ENCODE results near the gene SELE. TPM values are rescaled to one million over a fixed set of nuclear protein-coding genes. Genes with fewer than 3 reads are reported as not detected.

SELE gene
- total RNA-seq, 1 experiment from 2014 or later: not detected

DNA sequence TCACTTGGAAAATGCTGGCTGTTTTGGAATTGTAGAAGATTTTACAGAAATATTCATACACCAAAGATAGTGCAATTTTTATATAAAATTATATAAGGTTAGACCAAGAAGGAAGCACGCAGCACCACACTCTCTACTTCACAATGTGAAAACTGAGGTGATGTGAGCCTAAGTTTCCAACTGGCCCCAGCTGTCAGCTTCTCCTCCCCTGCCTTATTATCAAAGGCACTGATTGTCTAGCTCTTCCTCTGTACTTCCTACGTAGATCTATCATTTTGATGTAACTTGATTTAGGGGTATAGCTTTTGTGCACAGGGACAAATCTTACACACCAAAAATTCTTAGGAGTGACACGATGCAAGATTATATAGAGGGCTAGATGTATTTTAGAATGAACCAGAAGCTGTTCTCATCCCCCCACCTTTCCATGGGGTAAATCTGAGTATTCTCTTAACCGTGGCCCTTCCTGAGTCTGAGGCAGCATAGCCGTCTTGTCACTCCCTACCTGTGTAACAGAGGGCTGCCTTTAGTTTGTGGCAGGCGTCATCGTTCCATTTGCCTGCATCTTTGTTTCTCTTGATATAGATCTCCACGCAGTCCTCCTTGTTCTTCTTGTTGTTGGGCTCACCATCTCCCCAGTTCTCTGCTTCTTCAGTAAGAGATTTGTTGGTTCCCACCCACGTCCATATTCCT, 25.8 kb downstream of the SELE start:
- DNase-seq (ENCODE audit: unreplicated experiment): no peak
- no TSS peak for BruUV-seq (replicated peaks)
- Mint-ChIP-seq H3K4me3 (ENCODE audit: unreplicated experiment) (no peak overlapping the region), H3K9me3 (ENCODE audit: unreplicated experiment) (no peaks in the 10 kb centered on the region), H3K27me3 (ENCODE audit: insufficient read depth, unreplicated experiment) (peaks cover 46% of the 10 kb centered on the region), H3K4me1 (ENCODE audit: insufficient read depth, unreplicated experiment) (peaks cover 7% of the 10 kb centered on the region), H3K36me3 (ENCODE audit: insufficient read depth, unreplicated experiment) (no peaks in the 10 kb centered on the region), H3K27ac (ENCODE audit: low read depth, unreplicated experiment) (no peak overlapping the region)
- ChIA-PET POLR2A (no interaction called here), CTCF (interaction anchor here (4.8 kb wide), 1 partner anchor 107 kb away, joined by 30 read pairs; no protein-coding TSS in a partner anchor)
- TF ChIP-seq, protein P1, sequence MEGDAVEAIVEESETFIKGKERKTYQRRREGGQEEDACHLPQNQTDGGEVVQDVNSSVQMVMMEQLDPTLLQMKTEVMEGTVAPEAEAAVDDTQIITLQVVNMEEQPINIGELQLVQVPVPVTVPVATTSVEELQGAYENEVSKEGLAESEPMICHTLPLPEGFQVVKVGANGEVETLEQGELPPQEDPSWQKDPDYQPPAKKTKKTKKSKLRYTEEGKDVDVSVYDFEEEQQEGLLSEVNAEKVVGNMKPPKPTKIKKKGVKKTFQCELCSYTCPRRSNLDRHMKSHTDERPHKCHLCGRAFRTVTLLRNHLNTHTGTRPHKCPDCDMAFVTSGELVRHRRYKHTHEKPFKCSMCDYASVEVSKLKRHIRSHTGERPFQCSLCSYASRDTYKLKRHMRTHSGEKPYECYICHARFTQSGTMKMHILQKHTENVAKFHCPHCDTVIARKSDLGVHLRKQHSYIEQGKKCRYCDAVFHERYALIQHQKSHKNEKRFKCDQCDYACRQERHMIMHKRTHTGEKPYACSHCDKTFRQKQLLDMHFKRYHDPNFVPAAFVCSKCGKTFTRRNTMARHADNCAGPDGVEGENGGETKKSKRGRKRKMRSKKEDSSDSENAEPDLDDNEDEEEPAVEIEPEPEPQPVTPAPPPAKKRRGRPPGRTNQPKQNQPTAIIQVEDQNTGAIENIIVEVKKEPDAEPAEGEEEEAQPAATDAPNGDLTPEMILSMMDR (IDR thresholded peaks at IDR 0.05; ENCODE audit: unreplicated experiment): no peak
- intact Hi-C loops (cut with micrococcal nuclease): loop anchor here (5.0 kb wide), 1 partner anchor 241 kb away; no protein-coding TSS in a partner anchor

DNA sequence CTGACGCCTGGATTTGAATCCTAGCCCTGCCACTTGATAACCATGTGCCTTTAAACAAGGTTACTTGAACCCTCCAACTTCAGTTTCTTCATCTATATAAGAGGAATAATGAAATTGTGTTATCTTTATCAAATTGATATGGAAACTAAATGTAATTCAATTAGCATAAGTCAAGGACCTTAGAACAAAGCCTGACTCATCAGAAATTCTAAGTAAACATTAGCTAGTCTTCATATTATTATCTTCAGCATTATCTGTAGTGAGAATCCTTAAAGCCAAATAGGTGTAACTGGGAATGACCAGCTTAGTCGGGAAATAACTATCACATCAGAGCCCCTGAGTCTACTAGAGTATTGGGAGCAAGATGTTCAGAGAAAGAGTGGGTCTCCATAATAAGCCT, 29.1 kb downstream of the SELE start:
- TF ChIP-seq, protein P1 (IDR thresholded peaks at IDR 0.05; ENCODE audit: unreplicated experiment): no peak
- H3K27ac Mint-ChIP-seq (ENCODE audit: low read depth, unreplicated experiment): no peak overlapping the region
- no peak for DNase-seq (ENCODE audit: unreplicated experiment)
- no peak overlapping the region for H3K4me3 Mint-ChIP-seq (ENCODE audit: unreplicated experiment)
- CTCF ChIA-PET: interaction anchor here (0.5 to 1.4 kb wide), 6 partner anchors 8 to 290 kb away, joined by 3 to 5 read pairs (median 4); no protein-coding TSS in a partner anchor
- BruUV-seq (replicated peaks): no TSS peak
- POLR2A ChIA-PET: interaction anchor here (0.6 kb wide), 1 partner anchor 104 kb away, joined by 4 read pairs; no protein-coding TSS in a partner anchor
- H3K27me3 Mint-ChIP-seq (ENCODE audit: insufficient read depth, unreplicated experiment): peaks cover 42% of the 10 kb centered on the region
- no peaks in the 10 kb centered on the region for H3K4me1 Mint-ChIP-seq (ENCODE audit: insufficient read depth, unreplicated experiment)
- no peaks in the 10 kb centered on the region for H3K9me3 Mint-ChIP-seq (ENCODE audit: unreplicated experiment)
- intact Hi-C loops (cut with micrococcal nuclease): loop anchor here (5.0 kb wide), 1 partner anchor 237 kb away; no protein-coding TSS in a partner anchor
- H3K36me3 Mint-ChIP-seq (ENCODE audit: insufficient read depth, unreplicated experiment): no peaks in the 10 kb centered on the region

DNA sequence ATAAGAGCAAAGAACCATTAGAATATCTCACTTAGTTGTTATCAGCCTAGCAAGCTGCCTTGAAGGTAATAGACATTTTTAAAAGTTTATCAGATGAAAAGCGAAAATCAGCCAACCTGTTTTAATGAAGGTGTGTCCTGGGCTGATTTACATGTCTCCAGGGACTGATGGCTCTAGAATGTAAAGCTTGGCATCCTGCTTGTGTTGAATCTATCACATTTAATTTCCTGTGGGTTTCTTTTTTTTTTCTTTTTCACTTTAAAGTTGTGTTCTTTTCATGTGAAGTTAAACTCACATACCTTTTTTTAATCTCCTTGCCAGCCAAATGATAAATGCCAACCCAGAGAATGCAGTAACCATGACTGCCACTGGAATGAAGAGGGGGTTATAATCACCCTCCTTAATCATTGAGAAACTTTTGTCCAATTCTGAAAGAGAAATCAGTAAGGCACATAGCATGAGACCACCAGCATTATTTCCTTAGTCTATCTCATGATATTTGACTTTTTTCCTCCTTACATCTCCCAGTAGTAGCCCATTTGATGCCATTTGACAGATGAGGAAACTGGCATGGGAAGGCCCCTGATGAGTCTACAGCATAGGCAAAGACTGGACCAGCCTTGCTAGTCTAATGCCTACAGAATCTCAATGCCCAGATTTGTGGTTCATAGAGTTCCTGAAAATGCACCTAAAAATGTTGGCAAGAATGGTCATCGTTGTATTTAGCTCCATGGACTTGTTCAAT, 32.4 kb downstream of the SELE start:
- no TSS peak for BruUV-seq (replicated peaks)
- POLR2A ChIA-PET: no interaction called here
- CTCF ChIA-PET: interaction anchor here (0.6 to 4.0 kb wide), 10 partner anchors 11 to 1515 kb away, joined by 3 to 18 read pairs (median 4); partner anchors contain the start of gene F5

More for the DNA sequence above, 32.4 kb downstream of the SELE start:
- Mint-ChIP-seq H3K27ac (ENCODE audit: low read depth, unreplicated experiment) (no peak overlapping the region), H3K9me3 (ENCODE audit: unreplicated experiment) (no peaks in the 10 kb centered on the region), H3K4me1 (ENCODE audit: insufficient read depth, unreplicated experiment) (no peaks in the 10 kb centered on the region), H3K4me3 (ENCODE audit: unreplicated experiment) (no peak overlapping the region), H3K36me3 (ENCODE audit: insufficient read depth, unreplicated experiment) (no peaks in the 10 kb centered on the region), H3K27me3 (ENCODE audit: insufficient read depth, unreplicated experiment) (peaks cover 17% of the 10 kb centered on the region)
- TF ChIP-seq, protein P1 (IDR thresholded peaks at IDR 0.05; ENCODE audit: unreplicated experiment): no peak
- intact Hi-C loops (cut with micrococcal nuclease): no loop called here
- DNase-seq (ENCODE audit: unreplicated experiment): no peak
